Measurements from ENCODE around the gene PPP3R1. TPM values are rescaled to one million over a fixed set of nuclear protein-coding genes. Genes with fewer than 3 reads are reported as not detected.

The PPP3R1 gene
- total and polyA plus RNA-seq, 5 experiments from 2014 or later, result 3.4 to 76.3 (median 4.3) TPM

DNA sequence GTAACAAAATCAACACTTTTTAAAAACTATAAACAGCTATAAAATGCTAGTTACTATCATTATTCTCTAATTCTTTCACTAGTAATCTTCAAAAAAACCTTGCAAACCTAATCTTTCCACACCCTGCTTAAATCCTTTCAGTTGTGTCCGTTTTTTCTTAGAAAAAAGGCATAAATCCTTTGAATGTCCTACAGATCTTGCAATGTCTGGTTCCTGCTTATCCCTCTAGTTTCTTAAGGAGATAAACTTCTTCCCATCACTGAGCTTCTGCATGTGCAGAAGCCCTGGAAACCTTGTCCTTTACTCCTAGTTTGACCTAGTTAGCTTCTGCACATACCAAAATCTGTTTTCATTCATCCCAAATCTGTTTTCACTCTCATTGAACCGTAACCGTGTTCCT lies 95.9 kb downstream of the PPP3R1 start:
- Mint-ChIP-seq H3K4me1 (peaks cover 21 to 76% (median 66%) of the 10 kb centered on the region in 4 donors), H3K9me3 (no peaks in the 10 kb centered on the region), H3K27me3 (no peaks in the 10 kb centered on the region), H3K4me3 (peak overlapping the region; percentile 89 to 99 (median 98)), H3K27ac (peak overlapping the region; percentile 99 to 100 (median 100)), H3K36me3 (peaks cover 8 to 23% (median 9%) of the 10 kb centered on the region in 3 donors)
- DNase-seq, result no peak
- POLR2A ChIA-PET, result interaction anchor here (0.8 to 2.5 kb wide), 4 partner anchors 39 to 97 kb away, joined by 3 to 30 read pairs (median 6); partner anchors contain the start of genes C1D and PPP3R1
- ATAC-seq, result no peak

DNA sequence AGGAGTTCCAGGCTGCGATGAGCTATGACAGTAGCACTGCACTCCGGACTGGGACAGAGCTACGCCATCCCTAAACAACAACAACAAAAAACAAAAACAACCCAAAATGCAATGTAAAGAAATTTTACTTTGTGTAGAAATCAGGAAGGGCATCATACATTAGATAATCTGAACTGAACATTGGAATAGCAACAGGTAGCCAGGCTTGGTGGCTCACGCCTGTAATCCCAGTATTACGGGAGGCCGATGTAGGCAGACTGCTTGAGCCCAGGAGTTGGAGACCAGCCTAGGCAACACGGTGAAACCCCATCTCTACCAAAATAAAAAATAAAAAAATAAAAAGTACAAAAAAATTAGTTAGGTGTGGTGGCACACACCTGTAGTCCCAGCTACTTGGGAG lies 96.7 kb downstream of the PPP3R1 start:
- DNase-seq, result no peak
- Mint-ChIP-seq H3K27ac (peak overlapping the region in 5 of 10 donors; percentile 56 to 100 (median 75)), H3K27me3 (no peaks in the 10 kb centered on the region), H3K36me3 (peaks cover under 1 to 15% (median 3%) of the 10 kb centered on the region in 3 donors), H3K4me3 (peak overlapping the region in 7 of 10 donors; percentile 41 to 99 (median 67)), H3K4me1 (peaks cover 19 to 78% (median 66%) of the 10 kb centered on the region in 4 donors), H3K9me3 (no peaks in the 10 kb centered on the region)
- no peak for ATAC-seq
- POLR2A ChIA-PET, result no interaction called here

DNA sequence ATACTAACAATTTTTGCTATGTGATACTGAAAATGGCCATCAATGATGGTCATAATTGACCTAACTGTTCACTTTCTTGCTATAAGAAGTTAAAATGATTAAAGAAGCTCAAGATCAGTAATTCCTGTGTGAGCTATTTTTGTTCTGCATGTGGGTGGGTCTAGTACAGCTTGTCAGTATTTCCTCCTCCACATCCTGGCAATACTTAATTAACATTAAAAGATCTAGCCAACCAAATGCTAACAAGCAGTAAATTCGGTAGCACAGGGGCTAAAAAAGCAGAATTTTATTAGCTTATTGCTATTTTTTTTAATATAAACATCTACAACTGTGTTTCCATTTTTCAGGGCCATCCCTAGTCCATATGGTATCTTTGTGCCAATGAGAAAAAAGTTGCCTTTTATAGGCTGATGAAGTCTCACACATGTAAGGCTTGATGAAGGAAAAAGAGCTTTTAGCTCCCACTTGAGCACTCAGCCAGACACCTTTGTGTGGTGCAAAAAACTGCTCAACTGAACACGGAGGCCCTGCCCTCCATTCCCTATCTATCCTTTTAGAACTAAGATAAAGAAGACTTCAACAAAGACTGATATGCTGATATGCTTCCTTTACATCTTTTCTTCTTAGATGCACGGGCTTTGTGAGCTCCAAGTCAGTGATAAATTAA lies 99.5 kb downstream of the PPP3R1 start:
- peak overlapping the region; percentile 30 to 75 (median 52) for H3K4me3 Mint-ChIP-seq
- no peak for ATAC-seq
- H3K4me1 Mint-ChIP-seq, result peaks cover 13 to 53% (median 51%) of the 10 kb centered on the region in 4 donors
- no peaks in the 10 kb centered on the region for H3K9me3 Mint-ChIP-seq
- peak overlapping the region; percentile 63 to 90 (median 85) for H3K27ac Mint-ChIP-seq
- peaks cover 0 to 4% (median 0%) of the 10 kb centered on the region in 3 donors for H3K36me3 Mint-ChIP-seq
- POLR2A ChIA-PET, result interaction anchor here (0.5 to 0.7 kb wide), 3 partner anchors 105 to 262 kb away, joined by 4 to 7 read pairs (median 5); no protein-coding TSS in a partner anchor
- no peaks in the 10 kb centered on the region for H3K27me3 Mint-ChIP-seq
- DNase-seq, result peak in 3 of 10 donors; percentile 9 to 16 (median 11)

DNA sequence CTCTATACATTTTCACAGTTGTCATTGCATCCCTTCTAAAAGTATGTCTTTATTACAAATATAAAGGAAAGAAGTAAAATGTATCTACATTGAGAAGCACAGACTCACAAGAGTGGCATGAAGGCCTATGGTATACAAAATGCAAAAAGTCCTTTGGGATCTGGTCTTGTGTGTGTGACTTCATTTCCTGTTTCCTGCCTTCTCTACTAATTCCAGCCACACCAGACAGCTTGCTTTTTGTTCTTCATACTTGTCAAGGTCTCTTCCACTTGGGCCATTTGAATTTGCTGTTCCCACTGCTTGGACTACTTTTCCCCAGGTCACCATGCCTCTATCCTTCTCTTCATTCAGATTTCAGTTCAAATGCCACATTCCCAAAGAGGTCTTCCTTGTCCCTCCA lies 101.3 kb downstream of the PPP3R1 start:
- Mint-ChIP-seq H3K4me3 (peak overlapping the region in 2 of 10 donors; percentile 3 to 16), H3K27me3 (no peaks in the 10 kb centered on the region), H3K9me3 (no peaks in the 10 kb centered on the region), H3K4me1 (peaks cover 5 to 39% (median 35%) of the 10 kb centered on the region in 4 donors), H3K36me3 (peaks cover 0 to 2% (median 0%) of the 10 kb centered on the region in 3 donors), H3K27ac (peak overlapping the region in 8 of 10 donors; percentile 3 to 75 (median 52))
- ATAC-seq (no peak), DNase-seq (no peak)
- POLR2A ChIA-PET, result no interaction called here

DNA sequence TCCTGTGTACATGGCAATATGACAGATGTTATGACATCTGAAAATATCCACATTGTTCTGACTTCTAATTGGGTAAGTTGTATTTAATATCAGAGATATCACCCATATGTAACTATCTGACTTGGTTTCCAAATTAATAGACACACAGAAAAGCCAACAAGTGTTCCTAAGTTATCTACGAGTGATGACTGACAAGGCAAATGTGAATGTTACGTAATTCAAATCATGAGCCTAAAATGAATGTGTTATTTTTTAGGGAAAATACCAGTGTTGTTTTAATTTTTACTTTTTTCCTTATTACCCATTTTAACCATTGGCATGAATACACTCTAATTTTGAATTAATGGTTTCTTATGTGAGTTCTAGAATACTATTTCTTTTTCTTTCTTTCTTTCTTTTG lies 110.5 kb downstream of the PPP3R1 start:
- H3K4me3 Mint-ChIP-seq, result no peak overlapping the region
- H3K9me3 Mint-ChIP-seq, result no peaks in the 10 kb centered on the region
- ATAC-seq (no peak), DNase-seq (no peak)
- H3K27me3 Mint-ChIP-seq, result no peaks in the 10 kb centered on the region
- peaks cover 0 to 2% (median 0%) of the 10 kb centered on the region in 4 donors for H3K4me1 Mint-ChIP-seq
- H3K27ac Mint-ChIP-seq, result no peak overlapping the region
- POLR2A ChIA-PET, result no interaction called here
- peaks cover 0 to 52% (median 9%) of the 10 kb centered on the region in 3 donors for H3K36me3 Mint-ChIP-seq

DNA sequence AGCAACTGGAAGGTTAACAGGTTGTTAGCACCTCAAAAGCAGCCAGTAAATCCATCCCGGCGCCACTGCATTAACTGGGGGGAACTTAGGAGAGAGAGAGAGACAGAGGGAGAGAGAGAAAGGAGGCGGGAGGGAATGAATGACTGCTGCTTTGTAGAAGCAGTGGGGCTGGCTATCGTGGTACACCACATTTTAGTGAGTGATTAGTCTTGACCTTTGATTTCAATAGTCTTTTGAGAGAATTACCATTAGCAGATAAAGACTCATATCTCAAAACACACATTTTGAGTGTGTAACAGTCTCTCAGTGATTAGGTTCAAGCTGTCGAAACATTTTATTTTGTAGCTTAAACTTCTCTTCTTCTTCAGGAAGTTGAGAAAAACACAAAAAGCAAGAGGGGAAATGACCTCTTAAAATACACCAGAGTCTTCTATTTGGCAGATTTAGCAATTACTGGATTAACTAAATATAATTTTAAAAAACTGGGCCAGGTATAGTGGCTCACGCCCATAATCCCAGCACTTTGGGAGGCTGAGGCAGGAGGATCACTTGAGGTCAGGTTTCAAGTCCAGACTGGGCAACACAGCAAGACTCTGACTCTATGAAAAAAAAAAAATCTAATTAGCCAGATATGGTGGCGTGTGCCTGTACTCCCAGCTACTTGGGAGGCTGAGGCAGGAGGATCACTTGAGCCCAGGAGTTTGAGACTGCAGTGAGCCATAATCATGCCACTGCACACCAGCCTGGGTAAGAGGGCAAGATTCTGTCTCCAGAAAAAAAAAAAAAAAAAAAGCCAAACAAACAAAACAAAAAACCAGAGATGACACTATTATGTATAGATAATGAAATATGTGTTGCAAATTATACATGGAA lies 116.6 kb downstream of the PPP3R1 start:
- ATAC-seq, result no peak
- POLR2A ChIA-PET, result no interaction called here

DNA sequence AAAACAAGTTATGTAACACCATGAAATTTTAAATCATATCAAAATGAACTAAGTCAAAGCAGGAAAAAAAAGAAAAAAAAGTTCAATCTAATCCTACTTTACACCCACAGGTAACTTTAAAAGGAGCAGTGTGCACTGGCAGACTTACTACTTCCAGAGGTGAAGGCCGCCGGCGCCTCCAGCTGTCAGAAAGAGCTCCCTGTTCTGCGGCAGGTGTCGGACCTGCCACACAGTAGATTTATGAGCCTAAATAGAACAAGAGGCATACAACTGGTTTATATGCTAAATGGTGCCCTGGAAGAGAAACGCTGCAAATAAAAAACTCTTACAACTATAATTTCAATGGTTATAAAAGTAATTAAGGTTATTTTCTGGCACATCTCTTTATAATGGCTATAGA lies 117.8 kb downstream of the PPP3R1 start:
- H3K9me3 Mint-ChIP-seq, result no peaks in the 10 kb centered on the region
- H3K4me3 Mint-ChIP-seq, result no peak overlapping the region
- no peak overlapping the region for H3K27ac Mint-ChIP-seq
- POLR2A ChIA-PET, result no interaction called here
- DNase-seq (no peak), ATAC-seq (no peak)
- H3K36me3 Mint-ChIP-seq, result peaks cover 0 to 85% (median 12%) of the 10 kb centered on the region in 3 donors
- no peaks in the 10 kb centered on the region for H3K27me3 Mint-ChIP-seq
- H3K4me1 Mint-ChIP-seq, result peaks cover 0 to 2% (median 0%) of the 10 kb centered on the region in 4 donors

More for the DNA sequence above, 116.6 kb downstream of the PPP3R1 start:
- Mint-ChIP-seq H3K4me3 (no peak overlapping the region), H3K9me3 (no peaks in the 10 kb centered on the region), H3K36me3 (peaks cover 0 to 86% (median 12%) of the 10 kb centered on the region in 3 donors), H3K27ac (peak overlapping the region in 2 of 10 donors; percentile 24 to 26), H3K4me1 (peaks cover 0 to 4% (median 0%) of the 10 kb centered on the region in 4 donors), H3K27me3 (no peaks in the 10 kb centered on the region)
- no peak for DNase-seq

DNA sequence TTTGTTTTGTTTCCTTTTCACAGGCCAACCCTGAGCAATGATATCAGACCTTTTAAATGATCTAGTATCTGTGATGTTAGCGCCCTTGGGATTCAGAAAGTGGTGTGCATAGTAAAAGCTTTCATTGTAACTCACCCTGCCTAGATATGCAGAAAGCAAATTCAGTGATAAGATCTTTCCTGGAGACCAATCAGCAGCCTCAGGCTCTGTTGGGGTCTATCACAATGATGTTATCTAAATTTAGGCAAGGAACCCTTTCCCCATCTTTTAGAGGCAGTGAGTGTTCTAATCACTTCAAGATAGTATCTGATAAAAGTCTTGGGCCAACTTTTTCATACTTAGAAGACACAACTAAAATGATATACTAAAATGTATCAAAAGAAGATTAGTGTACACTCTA lies 118.2 kb downstream of the PPP3R1 start:
- H3K36me3 Mint-ChIP-seq, result peaks cover 0 to 85% (median 10%) of the 10 kb centered on the region in 3 donors
- no peak overlapping the region for H3K4me3 Mint-ChIP-seq
- no peaks in the 10 kb centered on the region for H3K9me3 Mint-ChIP-seq
- no peak for ATAC-seq
- POLR2A ChIA-PET, result no interaction called here
- no peaks in the 10 kb centered on the region for H3K27me3 Mint-ChIP-seq
- no peak overlapping the region for H3K27ac Mint-ChIP-seq
- no peak for DNase-seq
- H3K4me1 Mint-ChIP-seq, result peaks cover 0 to 2% (median 0%) of the 10 kb centered on the region in 4 donors

Other genes starting within 250 kb of the PPP3R1 start
- gene C1D, start 189.5 kb downstream of the PPP3R1 start, total RNA-seq, result 10 to 100 TPM; 18.8 to 19.2 TPM
- 10 to 100 TPM; 23.0 to 42.7 (median 41.7) TPM for gene C1D, start 189.5 kb downstream of the PPP3R1 start, polyA plus RNA-seq
- 10 to 100 TPM; 11.8 to 13.6 TPM for gene PNO1, start 94.6 kb downstream of the PPP3R1 start, total RNA-seq
- gene PNO1, start 94.6 kb downstream of the PPP3R1 start, polyA plus RNA-seq, result 10 to 100 TPM; 19.6 to 24.5 (median 20.1) TPM
- gene CNRIP1, start 67.4 kb upstream of the PPP3R1 start, total RNA-seq, result not detected
- gene CNRIP1, start 67.4 kb upstream of the PPP3R1 start, polyA plus RNA-seq, result not detected
- gene PLEK, start 112.8 kb upstream of the PPP3R1 start, total RNA-seq, result 1 to 10 TPM; 3.9 TPM
- 100 to 1,000 TPM in 1 of 3 donors, 1 to 10 TPM in 2; 2.6 to 148 (median 3.0) TPM for gene PLEK, start 112.8 kb upstream of the PPP3R1 start, polyA plus RNA-seq
- gene FBXO48, start 214.8 kb upstream of the PPP3R1 start, total RNA-seq, result 1 to 10 TPM; 4.8 to 5.6 TPM
- under 1 TPM; 0.19 to 0.69 (median 0.36) TPM for gene FBXO48, start 214.8 kb upstream of the PPP3R1 start, polyA plus RNA-seq
- gene APLF, start 215.1 kb upstream of the PPP3R1 start, total RNA-seq, result 1 to 10 TPM; 9.7 TPM
- 1 to 10 TPM; 1.4 to 1.6 (median 1.6) TPM for gene APLF, start 215.1 kb upstream of the PPP3R1 start, polyA plus RNA-seq

All from naive thymus-derived CD8-positive, alpha-beta T cell (primary cell).